Ureter (tissue), 1 donor: Measurements from ENCODE around the gene FCRLA. TPM values are rescaled to one million over a fixed set of nuclear protein-coding genes. Genes with fewer than 3 reads are reported as not detected.
"Not testable (repeated sequence)": the region's sequence is repeated elsewhere in the genome, so short reads cannot be mapped to it uniquely, and the experiment has no call there.

Experiments
- DNase-seq: peaks from one replicate; pipeline ENCODE4 v3.0.0-alpha.2; 2020; ENCODE audit warnings: low spot score
- total RNA-seq: library from RNA; stranded (reverse); gene quantifications from one replicate; pipeline ENCODE4 v1.2.4, GENCODE V29; 2023
- donor health status: DM: yes; HTN: yes; CAD: no.

FCRLA gene
- total RNA-seq, 1 donor from 2014 or later, result 0.75 TPM

GRCh38 chr1:161705537-161705936 is 1.5 kb upstream of the FCRLA start:
- no peak for DNase-seq

- no peak for DNase-seq
Measured at GRCh38 chr1:161706113-161706481, 932 bp upstream of the FCRLA start.

GRCh38 chr1:161707503-161707902 is 474 bp downstream of the FCRLA start:
- DNase-seq, result no peak

GRCh38 chr1:161709373-161709772 is 2.3 kb downstream of the FCRLA start:
- no peak for DNase-seq

- no peak for DNase-seq
Measured at GRCh38 chr1:161710560-161710959, 3.5 kb downstream of the FCRLA start.

GRCh38 chr1:161718559-161719324 is 11.7 kb downstream of the FCRLA start:
- no peak for DNase-seq

GRCh38 chr1:161719325-161719611 is 12.2 kb downstream of the FCRLA start:
- no peak for DNase-seq

GRCh38 chr1:161720422-161720821 is 13.4 kb downstream of the FCRLA start:
- DNase-seq, result no peak

- no peak for DNase-seq
Measured at GRCh38 chr1:161720956-161721737, 14.1 kb downstream of the FCRLA start, which contains the start of gene FCRLB. Gene FCRLB (plus strand): TSS chr1:161721544. CDS start chr1:161722673, 1,129 bp downstream.

GRCh38 chr1:161721738-161722343 is 14.8 kb downstream of the FCRLA start:
- DNase-seq, result no peak

- DNase-seq, result no peak
Measured at GRCh38 chr1:161722406-161722805, 15.4 kb downstream of the FCRLA start.

- DNase-seq, result no peak
Measured at GRCh38 chr1:161723459-161724141, 16.6 kb downstream of the FCRLA start.

GRCh38 chr1:161725258-161725907 is 18.4 kb downstream of the FCRLA start:
- DNase-seq, result not testable (repeated sequence)

- DNase-seq, result peak; percentile 64
Measured at GRCh38 chr1:161725908-161726472, 19.0 kb downstream of the FCRLA start.

GRCh38 chr1:161726473-161727255 is 19.6 kb downstream of the FCRLA start:
- peak; percentile 94 for DNase-seq

- DNase-seq, result no peak
Measured at GRCh38 chr1:161727256-161727924, 20.4 kb downstream of the FCRLA start.

- DNase-seq, result no peak
Measured at GRCh38 chr1:161728376-161729226, 21.6 kb downstream of the FCRLA start.

GRCh38 chr1:161730050-161730564 is 23.1 kb downstream of the FCRLA start:
- DNase-seq, result no peak

- DNase-seq, result no peak
Measured at GRCh38 chr1:161731241-161731640, 24.2 kb downstream of the FCRLA start.
